Measurements from ENCODE around the gene PRKN.

GRCh38 chr6:161533266-161533665 is 1194.3 kb downstream of the PRKN start:
- TF ChIP-seq, protein P1, sequence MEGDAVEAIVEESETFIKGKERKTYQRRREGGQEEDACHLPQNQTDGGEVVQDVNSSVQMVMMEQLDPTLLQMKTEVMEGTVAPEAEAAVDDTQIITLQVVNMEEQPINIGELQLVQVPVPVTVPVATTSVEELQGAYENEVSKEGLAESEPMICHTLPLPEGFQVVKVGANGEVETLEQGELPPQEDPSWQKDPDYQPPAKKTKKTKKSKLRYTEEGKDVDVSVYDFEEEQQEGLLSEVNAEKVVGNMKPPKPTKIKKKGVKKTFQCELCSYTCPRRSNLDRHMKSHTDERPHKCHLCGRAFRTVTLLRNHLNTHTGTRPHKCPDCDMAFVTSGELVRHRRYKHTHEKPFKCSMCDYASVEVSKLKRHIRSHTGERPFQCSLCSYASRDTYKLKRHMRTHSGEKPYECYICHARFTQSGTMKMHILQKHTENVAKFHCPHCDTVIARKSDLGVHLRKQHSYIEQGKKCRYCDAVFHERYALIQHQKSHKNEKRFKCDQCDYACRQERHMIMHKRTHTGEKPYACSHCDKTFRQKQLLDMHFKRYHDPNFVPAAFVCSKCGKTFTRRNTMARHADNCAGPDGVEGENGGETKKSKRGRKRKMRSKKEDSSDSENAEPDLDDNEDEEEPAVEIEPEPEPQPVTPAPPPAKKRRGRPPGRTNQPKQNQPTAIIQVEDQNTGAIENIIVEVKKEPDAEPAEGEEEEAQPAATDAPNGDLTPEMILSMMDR (IDR thresholded peaks at IDR 0.05), result no peak
- no peak for TF ChIP-seq POLR2A (IDR thresholded peaks at IDR 0.05)
